NCI-H1105 (cell line): ENCODE results near the gene MRGPRF.

Experiments used
- DNase-seq: peaks from one replicate; lab custom pipeline; 2025; lab: John Stamatoyannopoulos, UW

Gene MRGPRF, protein sequence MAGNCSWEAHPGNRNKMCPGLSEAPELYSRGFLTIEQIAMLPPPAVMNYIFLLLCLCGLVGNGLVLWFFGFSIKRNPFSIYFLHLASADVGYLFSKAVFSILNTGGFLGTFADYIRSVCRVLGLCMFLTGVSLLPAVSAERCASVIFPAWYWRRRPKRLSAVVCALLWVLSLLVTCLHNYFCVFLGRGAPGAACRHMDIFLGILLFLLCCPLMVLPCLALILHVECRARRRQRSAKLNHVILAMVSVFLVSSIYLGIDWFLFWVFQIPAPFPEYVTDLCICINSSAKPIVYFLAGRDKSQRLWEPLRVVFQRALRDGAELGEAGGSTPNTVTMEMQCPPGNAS

DNA sequence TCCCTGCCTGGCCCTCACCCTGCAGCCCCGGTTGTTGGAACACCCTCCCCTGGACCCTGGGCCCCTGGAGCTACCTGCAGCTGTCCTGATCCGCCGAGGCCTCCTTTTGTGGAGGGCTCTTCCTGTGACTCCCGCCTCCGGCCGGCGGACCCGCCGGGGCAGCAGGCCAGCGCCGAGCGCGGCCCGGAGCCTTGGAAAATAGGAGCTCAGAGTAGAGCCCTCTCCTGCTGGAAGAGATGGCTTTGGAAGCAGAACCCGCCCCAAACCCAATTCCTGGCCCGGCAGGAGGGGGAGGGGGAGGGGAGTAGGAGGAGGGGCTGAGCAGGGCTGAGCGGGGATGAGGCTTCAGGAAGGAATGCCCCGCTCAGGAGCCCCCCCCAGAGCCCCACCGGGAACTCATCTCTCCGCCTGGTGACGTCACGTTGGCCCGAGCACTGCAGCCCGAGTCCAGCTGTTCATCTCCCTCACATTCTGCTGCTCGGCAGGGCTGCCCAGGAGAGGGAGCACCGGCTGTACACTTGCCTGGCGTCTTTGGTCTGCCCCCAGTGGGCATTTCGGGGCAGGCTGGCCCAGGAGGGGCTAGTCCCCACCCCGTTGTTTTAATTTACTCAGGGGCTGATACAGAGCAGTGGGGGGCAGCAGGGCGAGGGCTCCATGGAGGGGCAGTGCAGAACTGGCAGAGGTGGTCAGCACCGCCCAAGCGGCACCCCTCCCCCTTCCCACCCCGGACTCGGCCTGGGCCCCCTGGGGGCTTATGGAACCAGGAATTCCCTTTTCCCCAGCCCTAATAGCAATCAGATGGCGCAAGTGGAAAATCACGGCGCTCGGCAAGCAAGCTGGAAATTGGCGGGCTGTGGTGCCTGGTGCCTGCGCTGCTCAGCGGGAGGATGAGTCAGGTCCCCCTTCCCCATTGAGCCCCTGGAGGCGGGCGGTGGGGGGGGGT lies at the start of gene MRGPRF:
Gene MRGPRF (minus strand): TSS at position 238 of the 943 bp plus-strand sequence. CDS start 3,345 bp downstream, outside the sequence.
- DNase-seq = no peak

GRCh38 chr11:69062169-69062855 lies 49.3 kb upstream of the MRGPRF start:
- DNase-seq = no peak

- DNase-seq = no peak
Measured at GRCh38 chr11:69061713-69062053, 48.6 kb upstream of the MRGPRF start.

DNA sequence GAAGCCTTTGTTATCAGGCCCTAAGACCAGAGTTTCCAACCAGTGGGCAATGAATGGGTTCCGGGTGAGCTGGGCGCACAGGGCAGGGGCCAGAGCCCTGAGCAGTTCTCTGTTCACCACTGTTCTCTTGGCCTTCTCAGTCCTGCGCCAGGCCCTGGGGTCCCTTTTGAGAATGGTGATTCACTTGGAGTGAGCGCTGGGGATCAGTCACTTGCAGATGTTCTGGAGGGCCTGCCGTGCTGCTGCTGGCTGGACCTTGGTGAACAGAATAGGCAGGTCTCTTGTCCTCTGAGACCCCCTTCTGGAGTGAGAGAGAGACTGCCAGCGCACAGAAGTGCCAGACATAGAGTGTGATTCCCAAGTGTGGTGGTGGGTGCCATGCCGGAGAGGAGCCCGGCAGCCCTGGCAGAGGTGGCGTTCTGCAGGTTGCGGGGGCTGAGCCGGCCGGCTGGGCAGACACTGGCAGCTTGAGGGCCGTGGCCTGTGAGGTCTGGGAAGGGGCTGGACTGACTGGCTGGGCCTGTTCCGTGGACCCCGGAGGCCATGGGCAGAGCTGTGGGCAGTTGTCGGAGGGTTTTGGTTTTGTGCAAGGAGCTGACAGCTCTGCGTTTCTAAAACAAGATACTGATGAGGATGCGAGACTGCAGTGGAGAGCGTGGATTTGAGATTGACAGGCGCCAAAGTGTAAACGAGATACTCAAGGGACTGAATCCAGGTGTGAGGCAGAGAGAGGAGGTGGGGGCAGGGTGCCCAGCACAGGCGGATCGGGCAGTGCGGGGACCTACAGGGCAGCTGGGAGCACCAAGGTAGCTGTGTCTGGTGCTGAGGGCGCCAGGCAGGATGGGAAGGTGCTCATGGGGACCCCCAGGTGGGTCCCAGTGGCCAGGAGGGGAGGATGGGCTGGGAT lies 48.0 kb upstream of the MRGPRF start:
- DNase-seq = no peak

- no peak for DNase-seq
Measured at GRCh38 chr11:69059985-69060384, 46.9 kb upstream of the MRGPRF start.

DNA sequence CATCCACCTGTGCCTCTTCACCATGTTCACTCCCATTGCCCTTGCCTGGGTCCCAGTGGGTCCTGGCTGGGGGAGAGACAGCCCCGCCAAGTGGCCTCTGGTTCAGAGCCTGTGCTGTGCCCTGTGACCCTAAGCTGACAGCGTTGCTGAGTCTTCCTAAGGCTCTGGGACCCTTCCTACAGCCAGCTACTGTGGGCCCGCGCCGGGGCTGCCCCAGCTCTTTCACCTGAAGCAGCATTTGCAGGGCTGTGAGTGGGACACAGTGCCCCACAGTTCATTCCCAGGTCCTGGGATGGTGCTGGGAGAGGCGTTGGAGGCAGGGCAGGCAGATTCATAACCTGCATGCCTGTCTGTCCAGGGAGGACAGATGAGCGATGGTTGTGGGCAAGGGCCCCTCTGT lies 46.4 kb upstream of the MRGPRF start:
- no peak for DNase-seq

GRCh38 chr11:69058511-69059270 lies 45.6 kb upstream of the MRGPRF start:
- no peak for DNase-seq

DNA sequence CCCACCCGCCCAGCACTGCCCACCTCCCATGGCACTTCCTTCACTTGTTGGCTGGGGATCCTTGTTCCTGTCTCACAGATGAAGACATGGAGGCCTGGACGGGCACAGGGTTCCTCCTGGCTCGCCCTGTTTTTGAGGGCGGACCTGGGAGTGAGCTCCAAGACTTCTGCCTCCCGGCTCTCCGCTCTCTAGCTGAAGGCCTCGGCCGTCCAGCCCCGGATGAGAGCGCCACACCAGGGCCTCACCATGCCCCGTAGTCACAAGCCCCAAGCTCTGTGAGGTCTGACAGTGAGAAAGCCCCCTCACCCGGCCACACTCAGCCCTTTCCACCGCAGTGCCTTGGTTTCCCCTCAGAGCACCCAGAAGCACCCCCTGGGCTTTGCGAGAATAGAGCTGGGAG lies 44.8 kb upstream of the MRGPRF start:
- DNase-seq = no peak

- DNase-seq = no peak
Measured at GRCh38 chr11:69057236-69057635, 44.2 kb upstream of the MRGPRF start.

DNA sequence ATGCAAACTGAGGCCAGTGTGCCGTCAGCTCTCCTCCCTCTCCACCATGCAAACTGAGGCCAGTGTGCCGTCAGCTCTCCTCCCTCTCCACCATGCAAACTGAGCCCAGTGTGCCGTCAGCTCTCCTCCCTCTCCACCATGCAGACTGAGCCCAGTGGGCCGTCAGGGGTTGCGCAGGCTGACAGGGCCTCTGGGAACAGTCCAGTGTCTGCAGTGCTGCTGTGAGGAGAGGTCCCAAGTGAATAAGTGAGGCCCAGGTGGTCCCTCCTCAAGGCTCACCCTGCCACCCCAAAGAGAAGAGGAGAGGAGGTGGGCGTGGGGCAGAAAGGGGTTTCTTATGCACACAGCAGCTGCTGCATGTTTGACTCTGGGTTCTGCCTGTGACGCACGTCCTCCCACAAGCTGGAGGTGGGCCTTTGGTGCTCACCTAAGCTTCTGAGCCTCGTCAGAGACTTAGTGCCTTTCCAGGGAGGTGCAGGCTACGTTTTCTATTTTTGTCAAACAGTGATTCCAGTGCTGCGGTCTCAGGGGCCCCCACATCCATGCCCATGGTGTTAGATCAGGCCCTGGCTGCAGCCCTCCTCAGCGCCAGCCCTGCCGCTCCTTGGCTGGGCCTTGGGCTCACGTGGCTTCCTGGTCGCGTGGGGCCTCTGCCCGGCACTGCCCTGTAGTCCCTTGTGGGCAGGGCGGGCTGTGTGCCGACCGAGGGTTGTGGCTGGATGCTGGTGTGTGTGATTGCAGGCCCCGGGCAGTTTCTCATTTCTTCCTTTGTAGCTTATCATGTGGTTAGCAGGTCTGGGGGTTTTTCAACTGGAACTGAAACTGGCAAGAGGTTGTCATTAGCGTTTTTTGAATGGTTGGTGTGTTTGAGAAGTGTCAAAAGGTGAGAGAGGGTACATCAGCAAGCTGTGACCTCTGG lies 42.8 kb upstream of the MRGPRF start:
- DNase-seq = no peak

DNA sequence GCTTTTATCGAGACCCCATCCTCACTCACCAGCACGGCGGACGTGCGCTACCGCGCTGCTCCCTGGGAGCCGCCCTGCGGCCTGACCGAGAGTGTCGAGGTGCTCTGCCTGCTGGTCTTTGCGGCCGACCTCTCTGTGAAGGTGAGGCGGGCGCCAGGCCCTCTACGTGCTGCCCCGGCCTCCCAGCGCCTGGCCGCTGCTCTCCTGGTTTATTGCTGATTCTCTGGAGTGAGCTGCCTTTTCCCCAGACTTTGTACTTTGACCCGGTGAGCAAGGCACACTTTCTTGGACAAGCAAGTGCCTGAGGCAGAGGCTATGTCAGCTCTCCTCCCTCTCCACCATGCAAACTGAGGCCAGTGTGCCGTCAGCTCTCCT lies 42.2 kb upstream of the MRGPRF start:
- DNase-seq = no peak

- no peak for DNase-seq
Measured at GRCh38 chr11:69054397-69055211, 41.6 kb upstream of the MRGPRF start.

- DNase-seq = no peak
Measured at GRCh38 chr11:69053546-69054396, 40.7 kb upstream of the MRGPRF start.

- DNase-seq = no peak
Measured at GRCh38 chr11:69053169-69053477, 40.1 kb upstream of the MRGPRF start.

- DNase-seq = no peak
Measured at GRCh38 chr11:69052343-69053168, 39.5 kb upstream of the MRGPRF start.

DNA sequence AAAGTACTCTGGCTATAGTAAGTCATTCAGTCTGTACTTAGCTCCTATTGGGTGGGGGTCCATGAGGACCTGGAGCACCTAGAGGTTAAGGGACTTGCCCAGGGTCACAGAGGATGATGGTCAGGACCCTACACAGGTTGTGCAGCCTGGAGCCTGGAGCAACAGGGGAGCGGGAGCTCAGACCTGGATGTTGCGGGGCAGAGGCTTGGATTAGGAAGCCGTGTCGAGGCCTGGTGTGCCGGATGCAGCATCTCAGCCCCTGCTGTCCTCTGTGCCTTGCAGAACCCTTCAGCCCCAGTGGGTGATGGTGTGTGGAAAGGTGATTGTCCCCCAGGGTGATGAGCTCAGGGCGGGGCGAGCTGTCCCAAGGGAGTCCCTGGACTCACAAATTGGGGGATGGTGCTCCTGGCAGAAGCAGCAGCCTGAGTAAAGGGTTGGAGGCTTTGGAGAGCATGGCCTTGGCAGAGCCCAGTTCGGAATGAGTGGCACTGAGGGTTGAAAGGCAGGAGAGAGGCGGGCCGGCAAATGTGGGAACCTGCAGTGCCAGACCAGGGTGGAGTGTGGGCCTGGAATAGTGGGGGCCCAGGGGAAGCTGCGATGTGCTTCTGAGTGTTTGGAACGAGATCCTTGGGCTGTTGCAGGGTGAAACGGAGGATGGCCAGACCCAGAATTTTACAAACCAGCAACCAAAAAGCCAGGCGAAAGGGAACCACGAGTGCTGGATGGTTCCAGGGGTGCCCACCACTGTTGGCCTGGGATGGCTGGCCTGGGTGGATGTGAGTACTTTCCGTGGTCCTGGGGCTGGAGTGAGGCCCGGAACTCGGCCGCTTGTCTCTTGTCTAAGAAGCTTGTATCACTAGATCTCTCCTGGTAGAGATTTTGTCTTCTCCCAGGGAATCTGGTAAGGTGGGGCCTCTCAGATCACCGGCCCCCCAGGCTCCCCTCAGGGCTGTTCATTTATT lies 38.6 kb upstream of the MRGPRF start:
- no peak for DNase-seq
